K562 (cell line): ENCODE measurements around the gene SCAPER. TPM values are rescaled to one million over a fixed set of nuclear protein-coding genes. Genes with fewer than 3 reads are reported as not detected.

Experiments used
- ATAC-seq: fragments of 200-7000 bp; cut with Tn5 transposase; 3 replicates; pipeline ENCODE4 v1.9.1; 2020; ENCODE audit warnings: moderate library complexity
- BruUV-seq: library from RNA; stranded (reverse); fragments of 400-500 nt; replicated peaks from 2 replicates; lab custom pipeline; 2021; lab: Mats Ljungman, UMichigan
- CTCF ChIA-PET: fragments of 300-600 bp; formaldehyde crosslinking; extraction: SDS; loops from one replicate; lab custom pipeline; 2021; ENCODE audit warnings: low intra/inter-chr PET ratio; lab: Yijun Ruan, JAX
- POLR2A ChIA-PET: fragments of 300-600, 350-650 bp; sonication (Branson Sonifier 250); formaldehyde crosslinking; extraction: SDS; loops from one replicate; lab custom pipeline; 2021; ENCODE audit warnings: antibody characterized with exemption, inconsistent platforms; lab: Yijun Ruan, JAX
- DNase-seq, 4 experiments: peaks; one replicate each; pipeline versions ENCODE4 v3.0.0 to v3.0.0-alpha.2; 2011 to 2018; ENCODE audit warnings: low spot score in 3 of 4, mixed read lengths in 3 of 4; ENCODE audit errors: extremely low read depth in 1 of 4
- FAIRE-seq: peaks from 2 replicates; lab custom pipeline; 2011; peaks lifted over from hg19 to GRCh38; lab: Jason Lieb, UNC
- H2AFZ ChIP-seq: 2 replicates; pipeline ENCODE4 v1.6.0; 2011; ENCODE audit warnings: low read depth, low read length, control low read depth, inconsistent platforms
- H3K27ac ChIP-seq: fragments of 200-600 bp; 3 replicates; pipeline ENCODE4 v1.8.0; 2011; ENCODE audit warnings: low read depth, mild to moderate bottlenecking, control low read depth, inconsistent platforms, low read length, moderate library complexity, mixed read lengths; ENCODE audit errors: extremely low read depth
- H3K27me3 ChIP-seq, 2 experiments: fragments of 300-600 bp in 1 of 2; 2 replicates in 1 of 2; 3 replicates in 1 of 2; pipeline versions ENCODE4 v1.6.0 to v1.8.0; 2011; ENCODE audit warnings: inconsistent platforms in 2 of 2, low read length in 2 of 2, mild to moderate bottlenecking in 1 of 2, mixed read lengths in 1 of 2, moderate library complexity in 1 of 2; ENCODE audit not compliant: control insufficient read depth in 2 of 2, insufficient read depth in 2 of 2
- H3K36me3 ChIP-seq: fragments of 300-600 bp; 3 replicates; pipeline ENCODE4 v1.8.0; 2011; ENCODE audit warnings: mild to moderate bottlenecking, low read length, inconsistent platforms; ENCODE audit not compliant: control insufficient read depth, insufficient read depth
- H3K4me1 ChIP-seq, 2 experiments: fragments of 200-600 bp in 1 of 2; replicated peaks in 1 of 2; 2 replicates in 1 of 2; 3 replicates in 1 of 2; pipeline versions ENCODE4 v1.5.1 to v1.8.0; 2011; ENCODE audit warnings: inconsistent platforms in 2 of 2, low read length in 2 of 2, mild to moderate bottlenecking in 1 of 2, mixed read lengths in 1 of 2, moderate library complexity in 1 of 2; ENCODE audit not compliant: control insufficient read depth in 2 of 2, insufficient read depth in 2 of 2
- H3K4me2 ChIP-seq: 2 replicates; pipeline ENCODE4 v1.6.1; 2011; ENCODE audit warnings: low read length, control low read depth, inconsistent platforms, mixed read lengths; ENCODE audit not compliant: insufficient read depth
- H3K4me3 ChIP-seq: fragments of 200-600 bp; sonication (generic), shearing (Covaris generic); 2 replicates; pipeline ENCODE4 v1.5.1; 2016; ENCODE audit warnings: control low read depth, inconsistent platforms
- H3K79me2 ChIP-seq: fragments of 200-600 bp; 3 replicates; pipeline ENCODE4 v1.8.0; 2011; ENCODE audit warnings: low read length, inconsistent platforms; ENCODE audit not compliant: control insufficient read depth, insufficient read depth
- H3K9ac ChIP-seq, 2 experiments: 2 replicates each; pipeline versions ENCODE4 v1.6.0 to v1.6.1; 2011; ENCODE audit warnings: low read depth in 2 of 2, low read length in 2 of 2, control low read depth in 1 of 2, inconsistent platforms in 1 of 2, mild to moderate bottlenecking in 1 of 2, mixed read lengths in 1 of 2; ENCODE audit not compliant: insufficient read depth in 1 of 2
- H3K9me1 ChIP-seq: one replicate; pipeline ENCODE4 v1.6.0; 2011; ENCODE audit warnings: inconsistent platforms, mild to moderate bottlenecking, low read length, moderate library complexity; ENCODE audit not compliant: control insufficient read depth, insufficient read depth
- H3K9me3 ChIP-seq: replicated peaks from 2 replicates; pipeline ENCODE4 v1.5.1; 2011; ENCODE audit warnings: low read depth, low read length, inconsistent platforms; ENCODE audit not compliant: control insufficient read depth, insufficient read depth
- H4K20me1 ChIP-seq: replicated peaks from 2 replicates; pipeline ENCODE4 v1.6.1; 2011; ENCODE audit warnings: low read length, inconsistent platforms, mixed read lengths; ENCODE audit not compliant: control insufficient read depth, insufficient read depth
- CC2D1A ChIP-seq: fragments of 450-650 bp; IDR thresholded peaks from 2 replicates; pipeline ENCODE4 v1.6.1; 2017; ENCODE audit warnings: mild to moderate bottlenecking
- CEBPG ChIP-seq, 3 experiments: fragments of 200-800 bp in 1 of 3; sonication (Bioruptor generic) in 1 of 3; sonication (generic) in 1 of 3; formaldehyde crosslinking in 1 of 3; IDR thresholded peaks in 2 of 3; conservative IDR thresholded peaks in 1 of 3; 2 replicates each; pipeline versions ENCODE4 v1.6.1 to v1.8.0; 2016 to 2022; ENCODE audit warnings: missing compliant biosample characterization in 2 of 3, missing genetic modification characterization in 2 of 3, mild to moderate bottlenecking in 1 of 3, missing genetic modification reagents in 1 of 3
- HIVEP1 ChIP-seq: fragments of 250-450 bp; sonication (Bioruptor Pico); IDR thresholded peaks from 2 replicates; pipeline ENCODE4 v1.4.0; 2020; ENCODE audit warnings: mild to moderate bottlenecking
- NUFIP1 ChIP-seq: fragments of 450-650 bp; IDR thresholded peaks from 2 replicates; pipeline ENCODE4 v1.6.1; 2018; ENCODE audit not compliant: partially characterized antibody
- RB1 ChIP-seq: fragments of 450-650 bp; IDR thresholded peaks from 2 replicates; pipeline ENCODE4 v1.6.1; 2017; ENCODE audit warnings: low read depth, mild to moderate bottlenecking
- SPI1 ChIP-seq: IDR thresholded peaks from 2 replicates; pipeline ENCODE4 v1.6.1; 2011; ENCODE audit warnings: low read depth, low read length, control low read depth, borderline replicate concordance
- SRF ChIP-seq, 2 experiments: fragments of 250-450, 450-650 bp in 1 of 2; sonication (Bioruptor Pico) in 1 of 2; sonication (generic) in 1 of 2; formaldehyde crosslinking; IDR thresholded peaks; 2 replicates each; pipeline versions ENCODE4 v1.5.0 to v1.5.1; 2020 to 2022; ENCODE audit warnings: mild to moderate bottlenecking in 1 of 2, missing genetic modification reagents in 1 of 2
- TRIM24 ChIP-seq, 2 experiments: fragments of 450-650 bp; IDR thresholded peaks; 2 replicates each; pipeline ENCODE4 v1.6.1; 2016
- ZFP30 ChIP-seq: fragments of 250-450 bp; sonication (Bioruptor Pico); IDR thresholded peaks from 2 replicates; pipeline ENCODE4 v1.8.0; 2022; ENCODE audit warnings: moderate library complexity, mild to moderate bottlenecking, inconsistent platforms, borderline replicate concordance
- ZKSCAN3 ChIP-seq: fragments of 250-450 bp; sonication (Bioruptor Pico); IDR thresholded peaks from 2 replicates; pipeline ENCODE4 v1.4.0; 2020
- ZNF436 ChIP-seq: fragments of 250-450, 450-650 bp; sonication (Bioruptor Pico); formaldehyde crosslinking; IDR thresholded peaks from 2 replicates; pipeline ENCODE4 v1.7.0; 2020; ENCODE audit warnings: mild to moderate bottlenecking
- WGBS: fragments of 100-300 bp; shearing (Covaris generic); methylation state at CpG from one replicate; pipeline ENCODE4 v1.1.6; 2016; ENCODE audit warnings: low coverage, mixed read lengths; ENCODE audit not compliant: insufficient coverage; ENCODE audit errors: missing lambda C conversion rate; 5-methylcytosine and 5-hydroxymethylcytosine counted together
- in situ Hi-C: fragments of 300-500 bp; cut with MboI; formaldehyde crosslinking; loops from 4 replicates; pipeline ENCODE4 v1.15.0; 2018; ENCODE audit warnings: inconsistent platforms, mixed read lengths
- intact Hi-C: fragments of 100-400 bp; cut with micrococcal nuclease; formaldehyde crosslinking; loops from 2 replicates; pipeline ENCODE4 v1.14.2; 2022
- polyA plus RNA-seq, 8 experiments: library from polyadenylated mRNA; depleted of rRNA in 4 of 8; stranded (reverse) in 5 of 8; unstranded in 3 of 8; fragments of >200 nt; fragmentation: Nextera tagmentation in 2 of 8; fragmentation: Illumina TruSeq in 1 of 8; extraction: Ambion mirVana in 2 of 8; extraction: Trizol in 1 of 8; gene quantifications; 2 replicates each; pipeline versions ENCODE4 v1.2.1 to v1.2.3, GENCODE V29; 2011 to 2014; ENCODE audit warnings: inconsistent platforms in 1 of 8, missing spikeins in 1 of 8
- total RNA-seq, 7 experiments: library from RNA; depleted of rRNA in 6 of 7; stranded (reverse); fragments of >200 nt in 6 of 7; fragmentation: Illumina TruSeq in 2 of 7; extraction: Trizol in 2 of 7; gene quantifications; 2 replicates each; pipeline versions ENCODE4 v1.2.1 to v1.2.3, GENCODE V29; 2011 to 2021; ENCODE audit warnings: low replicate concordance in 1 of 7
- TF ChIP-seq, protein P1 (sequence below), 2 experiments: IDR thresholded peaks; 2 replicates each; pipeline ENCODE4 v1.6.1; 2011; ENCODE audit warnings: borderline replicate concordance in 1 of 2, control low read depth in 1 of 2, low read depth in 1 of 2, low read length in 1 of 2, mild to moderate bottlenecking in 1 of 2, mixed read lengths in 1 of 2, moderate library complexity in 1 of 2; ENCODE audit not compliant: insufficient read depth in 1 of 2, insufficient read length in 1 of 2, poor library complexity in 1 of 2, severe bottlenecking in 1 of 2; ENCODE audit errors: extremely low read depth in 1 of 2
- TF ChIP-seq, protein P2 (sequence below): fragments of 450-650 bp; IDR thresholded peaks from 2 replicates; pipeline ENCODE4 v1.6.1; 2017; ENCODE audit warnings: antibody characterized with exemption
- TF ChIP-seq, protein P3 (sequence below): conservative IDR thresholded peaks from 2 replicates; pipeline ENCODE4 v1.6.1; 2011; ENCODE audit warnings: low read depth, mild to moderate bottlenecking, low read length; ENCODE audit not compliant: control insufficient read depth

SCAPER gene
- total and polyA plus RNA-seq, 9 of the 15 experiments (the other 6 are each of a cell fraction or from before 2014, with no cell fraction given) = 1.3 to 5.7 (median 3.2) TPM

DNA sequence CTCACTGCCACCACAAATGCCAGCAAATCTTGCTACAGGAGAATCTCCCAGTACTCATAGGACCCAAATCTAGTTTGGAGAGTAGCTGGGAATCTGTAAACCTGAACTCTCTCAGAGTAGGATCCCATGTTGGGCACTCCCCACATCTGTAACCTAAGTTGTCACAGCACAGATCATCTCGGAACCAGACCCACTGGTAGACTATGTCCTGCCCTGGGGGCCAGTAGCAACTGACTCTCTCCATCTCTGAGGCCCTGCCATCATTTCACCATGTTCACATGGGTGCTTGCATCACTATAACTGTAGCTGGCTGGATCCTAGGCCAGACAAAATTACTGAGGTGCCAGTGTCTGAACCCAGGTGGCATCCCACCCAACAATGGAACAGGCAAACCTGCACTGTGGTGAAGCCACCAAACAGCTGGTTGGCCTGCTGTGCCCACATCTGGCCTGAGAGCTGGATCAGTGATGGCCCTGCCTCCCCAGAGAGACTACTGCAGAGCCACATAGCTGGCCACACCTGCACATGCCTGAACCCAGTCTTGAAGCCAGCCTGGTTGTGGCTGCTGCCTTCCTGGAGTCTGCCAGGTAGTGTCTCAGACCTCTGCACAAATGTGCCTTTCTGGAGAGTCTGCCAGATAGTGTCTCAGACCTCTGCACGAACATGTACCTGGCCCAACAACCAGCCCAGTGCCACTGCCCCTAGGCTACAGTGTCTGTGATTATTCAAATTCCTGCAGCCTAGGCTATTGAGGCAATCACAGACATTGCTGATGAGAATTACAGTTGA is 486.6 kb downstream of the SCAPER start:
- intact Hi-C loops = no loop called here
- no peaks in the 10 kb centered on the region for H4K20me1 ChIP-seq
- BruUV-seq = no TSS peak
- H2AFZ ChIP-seq = no peak overlapping the region
- CTCF ChIA-PET = no interaction called here
- H3K9ac ChIP-seq = no peak overlapping the region
- no peak overlapping the region for H3K4me3 ChIP-seq
- no peaks in the 10 kb centered on the region for H3K36me3 ChIP-seq
- in situ Hi-C loops = no loop called here
- no peaks in the 10 kb centered on the region for H3K4me1 ChIP-seq
- FAIRE-seq (no peak), DNase-seq (no peak)
- H3K79me2 ChIP-seq = no peaks in the 10 kb centered on the region
- no peaks in the 10 kb centered on the region for H3K27me3 ChIP-seq
- H3K9me3 ChIP-seq = no peaks in the 10 kb centered on the region
- H3K27ac ChIP-seq = no peak overlapping the region
- no peak overlapping the region for H3K4me2 ChIP-seq
- no peaks in the 10 kb centered on the region for H3K9me1 ChIP-seq
- POLR2A ChIA-PET = interaction anchor here (0.5 kb wide), 1 partner anchor 34 kb away, joined by 3 read pairs; no protein-coding TSS in a partner anchor
- TF ChIP-seq NUFIP1 (no peak), RB1 (no peak), ZNF436 (CRISPR knock-in tag) (no peak), ZFP30 (CRISPR knock-in tag) (no peak), SRF (CRISPR knock-in tag; IDR thresholded peaks at IDR 0.05) (no peak), CC2D1A (no peak), SPI1 (no peak), TRIM24 (IDR thresholded peaks at IDR 0.05) (no peak), ZKSCAN3 (no peak), HIVEP1 (no peak), CEBPG (CRISPR knock-in tag; IDR thresholded peaks at IDR 0.05) (no peak), CEBPG (tag; conservative IDR thresholded peaks at IDR 0.05 in 1 of 2, IDR thresholded peaks at IDR 0.05 in 1 of 2) (no peak)
- TF ChIP-seq, protein P1, sequence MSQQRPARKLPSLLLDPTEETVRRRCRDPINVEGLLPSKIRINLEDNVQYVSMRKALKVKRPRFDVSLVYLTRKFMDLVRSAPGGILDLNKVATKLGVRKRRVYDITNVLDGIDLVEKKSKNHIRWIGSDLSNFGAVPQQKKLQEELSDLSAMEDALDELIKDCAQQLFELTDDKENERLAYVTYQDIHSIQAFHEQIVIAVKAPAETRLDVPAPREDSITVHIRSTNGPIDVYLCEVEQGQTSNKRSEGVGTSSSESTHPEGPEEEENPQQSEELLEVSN (IDR thresholded peaks at IDR 0.05; ENCODE audit: borderline replicate concordance in 1 of 2, extremely low read depth in 1 of 2, insufficient read depth in 1 of 2, insufficient read length in 1 of 2, low read depth in 1 of 2, low read length in 1 of 2, poor library complexity in 1 of 2, severe bottlenecking in 1 of 2) = no peak
- TF ChIP-seq, protein P2, sequence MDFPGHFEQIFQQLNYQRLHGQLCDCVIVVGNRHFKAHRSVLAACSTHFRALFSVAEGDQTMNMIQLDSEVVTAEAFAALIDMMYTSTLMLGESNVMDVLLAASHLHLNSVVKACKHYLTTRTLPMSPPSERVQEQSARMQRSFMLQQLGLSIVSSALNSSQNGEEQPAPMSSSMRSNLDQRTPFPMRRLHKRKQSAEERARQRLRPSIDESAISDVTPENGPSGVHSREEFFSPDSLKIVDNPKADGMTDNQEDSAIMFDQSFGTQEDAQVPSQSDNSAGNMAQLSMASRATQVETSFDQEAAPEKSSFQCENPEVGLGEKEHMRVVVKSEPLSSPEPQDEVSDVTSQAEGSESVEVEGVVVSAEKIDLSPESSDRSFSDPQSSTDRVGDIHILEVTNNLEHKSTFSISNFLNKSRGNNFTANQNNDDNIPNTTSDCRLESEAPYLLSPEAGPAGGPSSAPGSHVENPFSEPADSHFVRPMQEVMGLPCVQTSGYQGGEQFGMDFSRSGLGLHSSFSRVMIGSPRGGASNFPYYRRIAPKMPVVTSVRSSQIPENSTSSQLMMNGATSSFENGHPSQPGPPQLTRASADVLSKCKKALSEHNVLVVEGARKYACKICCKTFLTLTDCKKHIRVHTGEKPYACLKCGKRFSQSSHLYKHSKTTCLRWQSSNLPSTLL = no peak
- TF ChIP-seq, protein P3, sequence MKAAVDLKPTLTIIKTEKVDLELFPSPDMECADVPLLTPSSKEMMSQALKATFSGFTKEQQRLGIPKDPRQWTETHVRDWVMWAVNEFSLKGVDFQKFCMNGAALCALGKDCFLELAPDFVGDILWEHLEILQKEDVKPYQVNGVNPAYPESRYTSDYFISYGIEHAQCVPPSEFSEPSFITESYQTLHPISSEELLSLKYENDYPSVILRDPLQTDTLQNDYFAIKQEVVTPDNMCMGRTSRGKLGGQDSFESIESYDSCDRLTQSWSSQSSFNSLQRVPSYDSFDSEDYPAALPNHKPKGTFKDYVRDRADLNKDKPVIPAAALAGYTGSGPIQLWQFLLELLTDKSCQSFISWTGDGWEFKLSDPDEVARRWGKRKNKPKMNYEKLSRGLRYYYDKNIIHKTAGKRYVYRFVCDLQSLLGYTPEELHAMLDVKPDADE = no peak
- TF ChIP-seq, all 486 proteins: peak for 0
- ATAC-seq = no peak
- 0% methylated on average over 2 of the region's 2 CpGs for WGBS
